NCI-H2171 (cell line): ENCODE data around the gene IKZF3.
"Not testable (repeated sequence)": the region's sequence is repeated elsewhere in the genome, so short reads cannot be mapped to it uniquely, and the experiment has no call there.

Source experiments
- DNase-seq: peaks from one replicate; lab custom pipeline; 2025; lab: John Stamatoyannopoulos, UW

IKZF3 gene

GRCh38 chr17:39781031-39781860 lies 82.9 kb downstream of the IKZF3 start:
- DNase-seq = no peak

- no peak for DNase-seq
These were observed 86.4 kb downstream of the IKZF3 start for GRCh38 chr17:39777534-39778365.

GRCh38 chr17:39776252-39776651 lies 87.9 kb downstream of the IKZF3 start:
- no peak for DNase-seq

- DNase-seq = no peak
These were observed 89.1 kb downstream of the IKZF3 start for GRCh38 chr17:39775031-39775430.

- DNase-seq = no peak
These were observed 90.1 kb downstream of the IKZF3 start for GRCh38 chr17:39774047-39774446.

- no peak for DNase-seq
These were observed 90.9 kb downstream of the IKZF3 start for GRCh38 chr17:39772987-39773934.

GRCh38 chr17:39772415-39772814 lies 91.7 kb downstream of the IKZF3 start:
- DNase-seq = no peak

GRCh38 chr17:39769974-39770587 lies 94.0 kb downstream of the IKZF3 start:
- DNase-seq = peak; percentile 83

- DNase-seq = no peak
These were observed 97.0 kb downstream of the IKZF3 start for GRCh38 chr17:39767147-39767546.

- DNase-seq = no peak
These were observed 98.3 kb downstream of the IKZF3 start for GRCh38 chr17:39765766-39766165.

- DNase-seq = no peak
These were observed 98.9 kb downstream of the IKZF3 start for GRCh38 chr17:39765175-39765574.

GRCh38 chr17:39764171-39764570 lies 99.9 kb downstream of the IKZF3 start:
- DNase-seq = not testable (repeated sequence)

GRCh38 chr17:39763051-39763820 lies 100.9 kb downstream of the IKZF3 start:
- no peak for DNase-seq

GRCh38 chr17:39761861-39762496 lies 102.1 kb downstream of the IKZF3 start:
- DNase-seq = no peak

GRCh38 chr17:39759204-39759603 lies 104.9 kb downstream of the IKZF3 start:
- no peak for DNase-seq

GRCh38 chr17:39757931-39758873 lies 105.9 kb downstream of the IKZF3 start:
- DNase-seq = no peak

- DNase-seq = no peak
These were observed 106.9 kb downstream of the IKZF3 start for GRCh38 chr17:39757176-39757662.

- no peak for DNase-seq
These were observed 107.6 kb downstream of the IKZF3 start for GRCh38 chr17:39756380-39757079.
